Lower leg skin (tissue), 4 donors: ENCODE results near the gene POLR3A. TPM values are rescaled to one million over a fixed set of nuclear protein-coding genes. Genes with fewer than 3 reads are reported as not detected.

ENCODE experiments used
- DNase-seq, 2 donors: peaks; one replicate each; pipeline ENCODE4 v3.0.0-alpha.2; 2019; ENCODE audit warnings: low spot score in 2 of 2
- H3K4me3 ChIP-seq: fragments of 200-600 bp; sonication (generic); 2 replicates; pipeline ENCODE4 v1.5.1; 2017; ENCODE audit warnings: mild to moderate bottlenecking, low read depth; ENCODE audit not compliant: poor library complexity, severe bottlenecking
- CTCF ChIP-seq, 3 donors: fragments of 450-650 bp; IDR thresholded peaks; one replicate each; pipeline ENCODE4 v1.5.1; 2016; ENCODE audit warnings: antibody characterized with exemption in 3 of 3, mild to moderate bottlenecking in 3 of 3, moderate library complexity in 2 of 3
- POLR2A ChIP-seq, 2 donors: fragments of 450-650 bp; IDR thresholded peaks; one replicate each; pipeline ENCODE4 v1.6.1; 2016 to 2017; ENCODE audit warnings: antibody characterized with exemption in 2 of 2, mild to moderate bottlenecking in 1 of 2, moderate library complexity in 1 of 2
- WGBS, 2 donors: methylation state at CpG; one replicate each; pipeline ENCODE4 v1.1.5; 2018; 5-methylcytosine and 5-hydroxymethylcytosine counted together
- intact Hi-C: fragments of 100-400 bp; cut with DNase I; formaldehyde crosslinking; loops from one replicate; pipeline ENCODE4 v1.15.0; 2023; ENCODE audit warnings: low total_unique reads
- total RNA-seq, 4 donors: library from RNA; depleted of rRNA; stranded (reverse); fragments of >200 nt; gene quantifications; one replicate each; pipeline ENCODE4 v1.1.0, GENCODE V29; 2016

Gene POLR3A
- total RNA-seq, 4 donors from 2014 or later = 8.7 to 11.1 (median 10.9) TPM

DNA sequence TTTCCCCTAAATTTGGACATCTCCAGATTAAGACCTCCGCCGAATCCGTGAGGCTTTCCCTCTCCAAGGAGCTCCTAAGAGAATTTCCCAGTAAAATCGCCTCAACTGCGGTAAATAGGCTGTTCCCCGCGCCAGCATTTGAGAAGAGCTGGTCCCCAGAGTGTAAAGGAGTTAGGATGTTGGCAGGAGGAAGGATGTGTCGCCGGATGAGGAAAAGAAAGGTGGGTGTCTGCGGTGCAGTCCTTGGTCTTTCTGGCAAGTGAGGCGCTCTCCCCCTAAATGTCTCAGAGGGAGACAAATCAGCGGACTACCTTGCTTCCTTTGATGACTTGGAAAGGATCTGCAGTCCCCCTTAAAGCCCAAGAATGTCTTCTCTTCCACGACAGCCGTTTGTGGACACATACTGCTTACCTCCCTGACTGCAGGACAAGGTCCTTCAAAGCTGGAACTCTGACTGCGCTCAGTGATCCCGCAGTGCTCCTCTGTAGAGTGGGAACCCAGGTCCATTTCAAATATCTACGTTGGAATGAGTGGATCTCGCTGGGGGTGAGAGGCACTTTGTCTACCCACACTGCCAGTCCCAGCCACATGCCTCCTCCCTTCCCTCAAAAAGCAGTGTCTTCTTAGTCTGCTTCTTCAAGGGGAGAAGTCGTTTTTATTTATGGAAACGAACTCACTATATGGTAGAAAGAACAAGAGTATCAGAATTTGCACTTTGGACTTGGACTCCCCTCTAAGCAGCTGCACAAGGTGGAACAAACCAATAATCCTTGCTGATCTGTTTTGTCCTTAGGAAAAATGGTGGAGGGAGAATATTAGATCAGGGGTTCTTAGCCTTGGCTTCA lies 101.7 kb downstream of the POLR3A start:
- intact Hi-C loops = loop anchor here (10.0 kb wide), 1 partner anchor 1423 kb away; no protein-coding TSS in a partner anchor
- DNase-seq = no peak
- 34 to 40% methylated on average over 20 of the region's 20 CpGs for WGBS, 2 donors
- H3K4me3 ChIP-seq = no peak overlapping the region
- TF ChIP-seq CTCF (IDR thresholded peaks at IDR 0.05) (no peak), POLR2A (IDR thresholded peaks at IDR 0.05) (no peak)

DNA sequence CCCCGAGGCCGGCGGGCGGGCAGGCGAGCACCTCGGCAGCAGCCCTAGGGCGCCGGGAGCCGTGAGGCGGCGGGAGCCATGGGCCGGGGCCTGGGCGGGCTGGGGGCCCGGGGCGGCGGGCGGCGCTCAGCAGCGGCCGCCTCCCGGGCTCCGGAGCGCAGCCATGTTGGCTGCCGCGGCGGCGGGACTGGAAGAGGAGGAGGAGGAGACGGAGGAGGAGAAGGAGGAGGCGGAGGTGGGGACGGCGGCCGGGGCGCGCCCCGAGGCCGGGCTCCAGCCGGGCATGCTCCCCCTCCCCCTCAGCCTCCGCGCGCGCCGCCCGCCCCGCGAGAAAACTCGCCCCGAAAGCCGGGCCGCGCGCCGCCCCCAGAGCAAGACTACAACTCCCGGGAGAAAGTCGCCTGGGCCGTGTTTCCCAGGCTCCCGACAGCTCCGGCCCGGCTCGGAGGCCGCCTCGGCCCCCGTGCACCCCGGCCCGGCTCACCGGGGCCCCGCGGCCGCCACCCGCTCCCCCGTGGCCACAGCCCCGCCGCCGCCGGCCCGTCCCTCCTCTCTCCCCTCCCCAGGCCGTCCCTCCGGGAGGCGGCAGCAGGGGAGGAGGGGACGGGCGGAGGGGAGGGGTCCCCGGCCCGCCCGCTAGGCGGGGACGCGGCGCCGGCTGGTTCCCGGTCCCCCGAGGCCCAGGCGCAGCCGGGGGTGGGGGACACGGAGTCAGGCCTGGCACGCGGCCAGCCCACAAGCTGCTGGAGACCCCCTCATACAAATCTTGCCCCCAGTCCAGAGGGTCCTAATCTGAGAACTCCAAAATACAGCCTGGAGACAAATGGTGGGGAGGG lies 102.5 kb downstream of the POLR3A start, which contains the start of gene DLG5:
Gene DLG5, minus strand, starts transcription at position 190 of the 836 bp plus-strand sequence. CDS start 235 bp downstream, outside the sequence.
- DNase-seq = peak in 1 of 2 donors; percentile 90
- 1% methylated on average over 35 of the region's 95 CpGs; no CpG with 5 or more reads in 1 of the 2 donors for WGBS, 2 donors
- TF ChIP-seq POLR2A (IDR thresholded peaks at IDR 0.05) = no peak
- TF ChIP-seq CTCF (IDR thresholded peaks at IDR 0.05) = no peak
- H3K4me3 ChIP-seq = peak within 1 kb of the TSS; percentile 79
- intact Hi-C loops = loop anchor here (10.0 kb wide), 1 partner anchor 1422 kb away; no protein-coding TSS in a partner anchor

- peak in 1 of 2 donors; percentile 89 for DNase-seq
- WGBS, 2 donors = 0% methylated on average over 11 to 28 of the region's 73 CpGs
- no peak for TF ChIP-seq CTCF (IDR thresholded peaks at IDR 0.05)
- no peak for TF ChIP-seq POLR2A (IDR thresholded peaks at IDR 0.05)
- intact Hi-C loops = loop anchor here (10.0 kb wide), 1 partner anchor 1421 kb away; no protein-coding TSS in a partner anchor
- peak overlapping the region; percentile 79 for H3K4me3 ChIP-seq
These were observed 103.3 kb downstream of the POLR3A start for GRCh38 chr10:77925795-77926565.

- TF ChIP-seq POLR2A (IDR thresholded peaks at IDR 0.05) (no peak), CTCF (IDR thresholded peaks at IDR 0.05) (no peak)
- no peak for DNase-seq
- WGBS, 2 donors = 6 to 14% methylated on average over 6 to 7 of the region's 7 CpGs
- peak overlapping the region; percentile 79 for H3K4me3 ChIP-seq
- intact Hi-C loops = loop anchor here (10.0 kb wide), 1 partner anchor 1421 kb away; no protein-coding TSS in a partner anchor
These were observed 103.9 kb downstream of the POLR3A start for GRCh38 chr10:77925410-77925794.

- DNase-seq = no peak
- WGBS, 2 donors = 48 to 59% methylated on average over 7 to 8 of the region's 8 CpGs
- intact Hi-C loops = loop anchor here (10.0 kb wide), 1 partner anchor 1418 kb away; no protein-coding TSS in a partner anchor
- no peak for TF ChIP-seq POLR2A (IDR thresholded peaks at IDR 0.05)
- TF ChIP-seq CTCF (IDR thresholded peaks at IDR 0.05) = no peak
- H3K4me3 ChIP-seq = no peak overlapping the region
These were observed 106.6 kb downstream of the POLR3A start for GRCh38 chr10:77922566-77923179.
